HG03575 (cell line): ENCODE measurements around the gene MYOM1.

Experiments
- ATAC-seq: cut with Tn5 transposase; IDR thresholded peaks from one replicate; pipeline ENCODE4 v1.9.1; 2021; ENCODE audit not compliant: unreplicated experiment, insufficient number of reproducible peaks, low FRiP score; ENCODE audit errors: extremely low read depth

Gene MYOM1

GRCh38 chr18:3104190-3105054 lies 115.3 kb downstream of the MYOM1 start:
- ATAC-seq = no peak

GRCh38 chr18:3103576-3103975 lies 116.2 kb downstream of the MYOM1 start:
- ATAC-seq = no peak

GRCh38 chr18:3102983-3103382 lies 116.8 kb downstream of the MYOM1 start:
- ATAC-seq = no peak

GRCh38 chr18:3100498-3101132 lies 119.2 kb downstream of the MYOM1 start:
- no peak for ATAC-seq

- no peak for ATAC-seq
Measured at GRCh38 chr18:3099327-3099726, 120.4 kb downstream of the MYOM1 start.

GRCh38 chr18:3097082-3097481 lies 122.7 kb downstream of the MYOM1 start:
- ATAC-seq = no peak

GRCh38 chr18:3095921-3096320 lies 123.8 kb downstream of the MYOM1 start:
- no peak for ATAC-seq

GRCh38 chr18:3094338-3094684 lies 125.5 kb downstream of the MYOM1 start:
- ATAC-seq = no peak

- no peak for ATAC-seq
Measured at GRCh38 chr18:3093624-3094337, 126.0 kb downstream of the MYOM1 start.

- ATAC-seq = no peak
Measured at GRCh38 chr18:3092727-3093126, 127.0 kb downstream of the MYOM1 start.

GRCh38 chr18:3089579-3089978 lies 130.2 kb downstream of the MYOM1 start:
- no peak for ATAC-seq

GRCh38 chr18:3088449-3088848 lies 131.3 kb downstream of the MYOM1 start:
- ATAC-seq = no peak

GRCh38 chr18:3086871-3087270 lies 132.9 kb downstream of the MYOM1 start:
- ATAC-seq = no peak

- ATAC-seq = no peak
Measured at GRCh38 chr18:3085612-3086011, 134.2 kb downstream of the MYOM1 start.

GRCh38 chr18:3084206-3084605 lies 135.6 kb downstream of the MYOM1 start:
- no peak for ATAC-seq

- no peak for ATAC-seq
Measured at GRCh38 chr18:3083766-3084165, 136.0 kb downstream of the MYOM1 start.

GRCh38 chr18:3081584-3081991 lies 138.2 kb downstream of the MYOM1 start:
- ATAC-seq = no peak

- no peak for ATAC-seq
Measured at GRCh38 chr18:3079653-3080052, 140.1 kb downstream of the MYOM1 start.

- no peak for ATAC-seq
Measured at GRCh38 chr18:3075491-3075890, 144.3 kb downstream of the MYOM1 start.

- ATAC-seq = no peak
Measured at GRCh38 chr18:3074087-3074486, 145.7 kb downstream of the MYOM1 start.
